Liver (tissue), 9 donors: Measurements from ENCODE around the gene PRPF40B. TPM values are rescaled to one million over a fixed set of nuclear protein-coding genes. Genes with fewer than 3 reads are reported as not detected.

Source experiments
- DNase-seq: peaks from one replicate; pipeline ENCODE4 v3.0.0-alpha.2; 2017; ENCODE audit warnings: low spot score
- H3K27ac ChIP-seq, 2 donors: one replicate each; pipeline ENCODE4 v1.7.0; 2013; ENCODE audit warnings: inconsistent platforms in 2 of 2, low read length in 2 of 2, control low read depth in 1 of 2, low read depth in 1 of 2, mild to moderate bottlenecking in 1 of 2
- H3K27me3 ChIP-seq, 4 donors: one replicate each; pipeline versions ENCODE4 v1.6.1 to v1.7.0; 2013; ENCODE audit warnings: low read length in 3 of 4, inconsistent platforms in 1 of 4, mild to moderate bottlenecking in 1 of 4, moderate library complexity in 1 of 4; ENCODE audit not compliant: control insufficient read depth in 4 of 4, insufficient read depth in 4 of 4
- H3K36me3 ChIP-seq, 4 donors: one replicate each; pipeline versions ENCODE4 v1.6.1 to v1.7.0; 2013; ENCODE audit warnings: low read length in 3 of 4, mild to moderate bottlenecking in 3 of 4, low read depth in 1 of 4, moderate library complexity in 1 of 4; ENCODE audit not compliant: control insufficient read depth in 4 of 4, insufficient read depth in 3 of 4
- H3K4me1 ChIP-seq, 4 donors: one replicate each; pipeline versions ENCODE4 v1.6.1 to v1.7.0; 2013; ENCODE audit warnings: low read length in 3 of 4, mild to moderate bottlenecking in 3 of 4, moderate library complexity in 1 of 4; ENCODE audit not compliant: control insufficient read depth in 4 of 4, insufficient read depth in 4 of 4
- H3K4me3 ChIP-seq, 3 donors: one replicate each; pipeline versions ENCODE4 v1.6.1 to v1.7.0; 2013; ENCODE audit warnings: low read length in 3 of 3, control low read depth in 1 of 3, low read depth in 1 of 3, mild to moderate bottlenecking in 1 of 3
- H3K9ac ChIP-seq, 2 donors: one replicate each; pipeline ENCODE4 v1.7.0; 2013; ENCODE audit warnings: low read length in 2 of 2, mild to moderate bottlenecking in 2 of 2, moderate library complexity in 2 of 2, control low read depth in 1 of 2, low read depth in 1 of 2
- H3K9me3 ChIP-seq, 4 donors: one replicate each; pipeline versions ENCODE4 v1.6.1 to v1.7.0; 2013; ENCODE audit warnings: low read length in 3 of 4; ENCODE audit not compliant: control insufficient read depth in 4 of 4
- FOXA1 ChIP-seq: IDR thresholded peaks from 2 replicates; pipeline ENCODE4 v1.6.1; 2016; ENCODE audit warnings: antibody characterized with exemption
- FOXA2 ChIP-seq: IDR thresholded peaks from 2 replicates; pipeline ENCODE4 v1.6.1; 2016; ENCODE audit warnings: antibody characterized with exemption
- GABPA ChIP-seq, 2 donors: IDR thresholded peaks in 1 of 2; conservative IDR thresholded peaks in 1 of 2; 2 replicates each; pipeline ENCODE4 v1.6.1; 2016; ENCODE audit warnings: antibody characterized with exemption in 2 of 2, mild to moderate bottlenecking in 1 of 2, moderate library complexity in 1 of 2
- HNF4A ChIP-seq, 2 donors: conservative IDR thresholded peaks; 2 replicates each; pipeline ENCODE4 v1.6.1; 2016; ENCODE audit warnings: antibody characterized with exemption in 2 of 2, mild to moderate bottlenecking in 2 of 2
- HNF4G ChIP-seq: IDR thresholded peaks from 2 replicates; pipeline ENCODE4 v1.6.1; 2016; ENCODE audit warnings: antibody characterized with exemption
- RAD21 ChIP-seq, 2 donors: IDR thresholded peaks; 2 replicates each; pipeline ENCODE4 v1.6.1; 2016; ENCODE audit warnings: antibody characterized with exemption in 2 of 2, mild to moderate bottlenecking in 2 of 2
- SP1 ChIP-seq: IDR thresholded peaks from 2 replicates; pipeline ENCODE4 v1.6.1; 2018; ENCODE audit warnings: antibody characterized with exemption, mild to moderate bottlenecking
- TAF1 ChIP-seq: conservative IDR thresholded peaks from 2 replicates; pipeline ENCODE4 v1.6.1; 2016; ENCODE audit warnings: antibody characterized with exemption, mild to moderate bottlenecking
- YY1 ChIP-seq: IDR thresholded peaks from 2 replicates; pipeline ENCODE4 v1.6.1; 2016; ENCODE audit warnings: antibody characterized with exemption, mild to moderate bottlenecking
- WGBS: extraction: QIAGEN DNeasy Blood & Tissue Kit; methylation state at CpG from one replicate; pipeline ENCODE4 v1.1.7; 2013; 5-methylcytosine and 5-hydroxymethylcytosine counted together
- polyA plus RNA-seq, 2 donors: library from polyadenylated mRNA; stranded (reverse) in 1 of 2; unstranded in 1 of 2; fragments of 200-250 nt in 1 of 2; fragments of >200 nt in 1 of 2; fragmentation: Nextera tagmentation in 1 of 2; extraction: Ambion mirVana in 1 of 2; gene quantifications; one replicate each; pipeline versions ENCODE4 v1.2.1 to v1.2.3, GENCODE V29; 2013 to 2015
- total RNA-seq, 2 donors: library from RNA; depleted of rRNA; stranded (reverse); fragments of >200 nt; gene quantifications; one replicate each; pipeline ENCODE4 v1.2.3, GENCODE V29; 2014
- TF ChIP-seq, protein P1 (sequence below): IDR thresholded peaks from 2 replicates; pipeline ENCODE4 v1.6.1; 2016; ENCODE audit warnings: antibody characterized with exemption
- TF ChIP-seq, protein P2 (sequence below): IDR thresholded peaks from 2 replicates; pipeline ENCODE4 v1.6.1; 2016; ENCODE audit warnings: antibody characterized with exemption
- TF ChIP-seq, protein P3 (sequence below): IDR thresholded peaks from 2 replicates; pipeline ENCODE4 v1.6.1; 2016; ENCODE audit warnings: antibody characterized with exemption
- TF ChIP-seq, protein P4 (sequence below): fragments of 150-350 bp; IDR thresholded peaks from 2 replicates; pipeline ENCODE4 v1.5.1; 2017; ENCODE audit warnings: improper control_type of control experiment, low read depth, low read length; ENCODE audit not compliant: missing input control
- TF ChIP-seq, protein P5 (sequence below): IDR thresholded peaks from 2 replicates; pipeline ENCODE4 v1.6.1; 2016; ENCODE audit warnings: antibody characterized with exemption, mild to moderate bottlenecking
- donor health status: healthy.
- donor health status: healthy.
- donor health status: healthy.
- donor health status: healthy.
- donor health status: healthy.

PRPF40B gene
- total and polyA plus RNA-seq, 4 donors: 2.4 to 4.8 (median 3.9) TPM

DNA sequence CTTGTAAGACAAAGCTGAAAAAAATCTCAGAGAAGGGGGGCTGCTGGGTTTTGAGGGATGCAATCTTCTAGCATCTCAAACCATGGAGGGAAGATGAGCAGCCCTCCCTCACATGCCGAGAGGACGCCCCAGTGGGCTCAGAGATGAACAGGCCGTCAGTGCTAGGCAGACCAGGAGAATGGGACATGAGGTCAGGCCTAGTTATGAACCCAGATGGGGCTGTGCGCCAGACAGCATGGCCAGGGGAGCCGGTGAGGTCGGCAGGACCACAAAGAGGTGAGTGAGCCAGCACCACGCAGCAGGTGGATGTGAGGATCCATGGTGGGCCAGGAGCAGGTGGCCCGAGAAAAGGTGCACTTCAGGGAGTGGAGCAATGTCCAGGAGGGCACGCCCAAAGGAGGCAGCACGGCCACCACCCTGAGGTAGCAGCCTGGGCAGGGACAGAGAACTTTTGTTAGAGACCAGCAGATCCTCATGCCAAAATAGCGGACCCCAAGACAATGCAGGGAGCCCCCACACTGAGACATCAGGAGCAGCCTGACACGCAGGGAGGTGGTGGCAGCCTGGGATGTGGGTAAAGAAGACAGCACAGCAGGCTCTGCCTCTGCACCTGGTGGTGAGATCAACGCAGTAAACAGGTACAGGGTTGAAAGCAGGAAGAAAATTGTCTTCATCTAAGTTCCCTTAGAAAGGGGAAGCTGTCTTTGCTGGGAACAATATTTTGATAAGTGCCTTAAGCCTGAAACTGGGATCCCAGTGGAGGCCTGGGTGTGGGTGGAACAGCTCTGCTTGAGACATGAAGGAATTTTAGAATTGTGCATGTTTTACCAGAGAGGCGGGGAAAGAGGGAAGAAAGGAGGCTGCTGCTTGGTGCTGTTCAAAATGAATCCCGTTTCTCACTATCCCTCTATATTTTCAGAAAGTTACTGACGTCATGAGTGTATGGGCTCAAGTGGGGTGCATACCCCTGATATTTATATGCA is 37.6 kb upstream of the PRPF40B start:
- 92% methylated on average over 16 of the region's 16 CpGs for WGBS
- no peak overlapping the region for H3K27ac ChIP-seq

DNA sequence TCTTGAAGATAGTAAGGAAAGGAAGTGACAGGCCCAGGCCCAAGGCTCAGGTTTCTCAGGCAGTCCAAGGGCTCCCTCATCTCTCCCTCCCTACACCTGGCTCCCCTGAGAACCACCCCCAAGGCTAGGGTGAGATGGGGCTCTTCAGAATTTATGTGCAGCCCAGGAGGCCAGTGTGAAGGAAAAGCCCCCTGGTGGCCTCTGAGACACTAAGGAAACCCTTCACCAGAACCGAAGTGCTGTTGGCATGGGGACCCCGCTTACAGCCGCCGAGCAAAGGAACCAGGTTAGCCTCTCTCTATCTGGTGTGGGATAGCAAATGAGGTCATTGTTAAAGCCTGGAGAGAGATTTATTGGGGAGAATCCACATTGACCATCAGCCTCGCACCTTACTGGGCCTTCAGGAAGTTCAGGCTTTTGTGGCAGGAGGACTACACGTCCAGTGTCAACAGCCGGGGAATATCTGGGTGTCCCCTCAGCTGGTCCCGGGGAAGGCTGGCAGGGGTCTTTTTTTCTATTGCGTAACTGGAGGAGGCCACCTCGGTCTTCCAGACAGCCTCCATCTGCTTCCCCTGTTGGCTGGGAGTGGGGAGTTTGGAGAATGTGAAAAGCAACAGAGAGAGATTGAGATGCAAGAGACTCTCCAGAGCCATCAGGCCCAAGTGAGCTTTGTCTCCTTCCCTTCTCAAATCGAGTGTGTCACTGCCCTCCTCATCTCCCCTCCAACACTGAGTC is 36.0 kb upstream of the PRPF40B start:
- no peak overlapping the region for H3K27ac ChIP-seq
- TF ChIP-seq, protein P1, sequence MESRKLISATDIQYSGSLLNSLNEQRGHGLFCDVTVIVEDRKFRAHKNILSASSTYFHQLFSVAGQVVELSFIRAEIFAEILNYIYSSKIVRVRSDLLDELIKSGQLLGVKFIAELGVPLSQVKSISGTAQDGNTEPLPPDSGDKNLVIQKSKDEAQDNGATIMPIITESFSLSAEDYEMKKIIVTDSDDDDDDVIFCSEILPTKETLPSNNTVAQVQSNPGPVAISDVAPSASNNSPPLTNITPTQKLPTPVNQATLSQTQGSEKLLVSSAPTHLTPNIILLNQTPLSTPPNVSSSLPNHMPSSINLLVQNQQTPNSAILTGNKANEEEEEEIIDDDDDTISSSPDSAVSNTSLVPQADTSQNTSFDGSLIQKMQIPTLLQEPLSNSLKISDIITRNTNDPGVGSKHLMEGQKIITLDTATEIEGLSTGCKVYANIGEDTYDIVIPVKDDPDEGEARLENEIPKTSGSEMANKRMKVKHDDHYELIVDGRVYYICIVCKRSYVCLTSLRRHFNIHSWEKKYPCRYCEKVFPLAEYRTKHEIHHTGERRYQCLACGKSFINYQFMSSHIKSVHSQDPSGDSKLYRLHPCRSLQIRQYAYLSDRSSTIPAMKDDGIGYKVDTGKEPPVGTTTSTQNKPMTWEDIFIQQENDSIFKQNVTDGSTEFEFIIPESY: no peak
- TF ChIP-seq, protein P2, sequence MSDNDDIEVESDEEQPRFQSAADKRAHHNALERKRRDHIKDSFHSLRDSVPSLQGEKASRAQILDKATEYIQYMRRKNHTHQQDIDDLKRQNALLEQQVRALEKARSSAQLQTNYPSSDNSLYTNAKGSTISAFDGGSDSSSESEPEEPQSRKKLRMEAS: no peak
- TF ChIP-seq, protein P3, sequence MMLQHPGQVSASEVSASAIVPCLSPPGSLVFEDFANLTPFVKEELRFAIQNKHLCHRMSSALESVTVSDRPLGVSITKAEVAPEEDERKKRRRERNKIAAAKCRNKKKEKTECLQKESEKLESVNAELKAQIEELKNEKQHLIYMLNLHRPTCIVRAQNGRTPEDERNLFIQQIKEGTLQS: no peak
- TF ChIP-seq SP1 (no peak), HNF4G (no peak), TAF1 (no peak), FOXA1 (no peak), HNF4A (conservative IDR thresholded peaks at IDR 0.05) (no peak)
- TF ChIP-seq, protein P4, sequence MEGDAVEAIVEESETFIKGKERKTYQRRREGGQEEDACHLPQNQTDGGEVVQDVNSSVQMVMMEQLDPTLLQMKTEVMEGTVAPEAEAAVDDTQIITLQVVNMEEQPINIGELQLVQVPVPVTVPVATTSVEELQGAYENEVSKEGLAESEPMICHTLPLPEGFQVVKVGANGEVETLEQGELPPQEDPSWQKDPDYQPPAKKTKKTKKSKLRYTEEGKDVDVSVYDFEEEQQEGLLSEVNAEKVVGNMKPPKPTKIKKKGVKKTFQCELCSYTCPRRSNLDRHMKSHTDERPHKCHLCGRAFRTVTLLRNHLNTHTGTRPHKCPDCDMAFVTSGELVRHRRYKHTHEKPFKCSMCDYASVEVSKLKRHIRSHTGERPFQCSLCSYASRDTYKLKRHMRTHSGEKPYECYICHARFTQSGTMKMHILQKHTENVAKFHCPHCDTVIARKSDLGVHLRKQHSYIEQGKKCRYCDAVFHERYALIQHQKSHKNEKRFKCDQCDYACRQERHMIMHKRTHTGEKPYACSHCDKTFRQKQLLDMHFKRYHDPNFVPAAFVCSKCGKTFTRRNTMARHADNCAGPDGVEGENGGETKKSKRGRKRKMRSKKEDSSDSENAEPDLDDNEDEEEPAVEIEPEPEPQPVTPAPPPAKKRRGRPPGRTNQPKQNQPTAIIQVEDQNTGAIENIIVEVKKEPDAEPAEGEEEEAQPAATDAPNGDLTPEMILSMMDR: no peak

More for the DNA sequence above, 37.6 kb upstream of the PRPF40B start:
- Histone ChIP-seq H3K36me3 (peaks cover 0 to 2% (median 0%) of the 10 kb centered on the region in 4 donors), H3K9ac (no peak overlapping the region), H3K4me3 (no peak overlapping the region), H3K27me3 (no peaks in the 10 kb centered on the region), H3K9me3 (no peaks in the 10 kb centered on the region), H3K4me1 (peaks cover 0 to 4% (median under 1%) of the 10 kb centered on the region in 4 donors)
- no peak for TF ChIP-seq RAD21 (IDR thresholded peaks at IDR 0.05)
- TF ChIP-seq HNF4G: no peak
- no peak for TF ChIP-seq TAF1
- TF ChIP-seq, protein P5, sequence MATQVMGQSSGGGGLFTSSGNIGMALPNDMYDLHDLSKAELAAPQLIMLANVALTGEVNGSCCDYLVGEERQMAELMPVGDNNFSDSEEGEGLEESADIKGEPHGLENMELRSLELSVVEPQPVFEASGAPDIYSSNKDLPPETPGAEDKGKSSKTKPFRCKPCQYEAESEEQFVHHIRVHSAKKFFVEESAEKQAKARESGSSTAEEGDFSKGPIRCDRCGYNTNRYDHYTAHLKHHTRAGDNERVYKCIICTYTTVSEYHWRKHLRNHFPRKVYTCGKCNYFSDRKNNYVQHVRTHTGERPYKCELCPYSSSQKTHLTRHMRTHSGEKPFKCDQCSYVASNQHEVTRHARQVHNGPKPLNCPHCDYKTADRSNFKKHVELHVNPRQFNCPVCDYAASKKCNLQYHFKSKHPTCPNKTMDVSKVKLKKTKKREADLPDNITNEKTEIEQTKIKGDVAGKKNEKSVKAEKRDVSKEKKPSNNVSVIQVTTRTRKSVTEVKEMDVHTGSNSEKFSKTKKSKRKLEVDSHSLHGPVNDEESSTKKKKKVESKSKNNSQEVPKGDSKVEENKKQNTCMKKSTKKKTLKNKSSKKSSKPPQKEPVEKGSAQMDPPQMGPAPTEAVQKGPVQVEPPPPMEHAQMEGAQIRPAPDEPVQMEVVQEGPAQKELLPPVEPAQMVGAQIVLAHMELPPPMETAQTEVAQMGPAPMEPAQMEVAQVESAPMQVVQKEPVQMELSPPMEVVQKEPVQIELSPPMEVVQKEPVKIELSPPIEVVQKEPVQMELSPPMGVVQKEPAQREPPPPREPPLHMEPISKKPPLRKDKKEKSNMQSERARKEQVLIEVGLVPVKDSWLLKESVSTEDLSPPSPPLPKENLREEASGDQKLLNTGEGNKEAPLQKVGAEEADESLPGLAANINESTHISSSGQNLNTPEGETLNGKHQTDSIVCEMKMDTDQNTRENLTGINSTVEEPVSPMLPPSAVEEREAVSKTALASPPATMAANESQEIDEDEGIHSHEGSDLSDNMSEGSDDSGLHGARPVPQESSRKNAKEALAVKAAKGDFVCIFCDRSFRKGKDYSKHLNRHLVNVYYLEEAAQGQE: no peak
- TF ChIP-seq, protein P2: no peak
- TF ChIP-seq, protein P3: no peak
- no peak for TF ChIP-seq FOXA2
- TF ChIP-seq, protein P4: no peak
- no peak for TF ChIP-seq YY1
- TF ChIP-seq SP1: no peak
- TF ChIP-seq GABPA (IDR thresholded peaks at IDR 0.05 in 1 of 2, conservative IDR thresholded peaks at IDR 0.05 in 1 of 2): no peak
- no peak for DNase-seq

More for the DNA sequence above, 36.0 kb upstream of the PRPF40B start:
- Histone ChIP-seq H3K4me1 (peaks cover 0 to 4% (median 0%) of the 10 kb centered on the region in 4 donors), H3K9me3 (no peaks in the 10 kb centered on the region), H3K36me3 (peaks cover 0 to 2% (median 0%) of the 10 kb centered on the region in 4 donors), H3K9ac (no peak overlapping the region), H3K27me3 (no peaks in the 10 kb centered on the region), H3K4me3 (no peak overlapping the region)
- no peak for DNase-seq
- WGBS: 94% methylated on average over 11 of the region's 11 CpGs
